GM18499 (cell line): Measurements from ENCODE around the gene SNAP29.
"Not testable (repeated sequence)": the region's sequence is repeated elsewhere in the genome, so short reads cannot be mapped to it uniquely, and the experiment has no call there.

Experiments used
- ATAC-seq: cut with Tn5 transposase; IDR thresholded peaks from one replicate; pipeline ENCODE4 v1.9.1; 2021; ENCODE audit warnings: moderate number of reproducible peaks; ENCODE audit not compliant: insufficient read depth, unreplicated experiment

The SNAP29 gene

DNA sequence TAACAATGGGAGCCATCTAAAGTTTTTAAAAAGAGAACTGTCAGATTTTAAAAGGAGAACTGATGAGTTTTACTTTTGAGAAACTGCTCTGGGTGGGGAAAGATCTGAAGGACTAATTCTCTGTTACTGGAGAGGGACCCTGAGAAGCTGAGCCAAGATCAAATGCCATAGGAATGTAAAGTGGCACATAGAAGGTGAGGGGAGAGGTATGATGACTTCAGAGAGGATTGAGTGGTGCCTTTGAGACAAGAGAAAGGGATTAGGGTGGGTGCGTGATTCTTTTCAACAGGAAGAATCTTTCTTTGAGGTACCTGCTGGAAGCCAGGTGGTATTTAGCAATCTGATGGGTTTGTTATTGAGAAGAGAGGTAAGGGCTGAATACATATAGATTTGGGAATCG is 67.4 kb downstream of the SNAP29 start:
- ATAC-seq = no peak

DNA sequence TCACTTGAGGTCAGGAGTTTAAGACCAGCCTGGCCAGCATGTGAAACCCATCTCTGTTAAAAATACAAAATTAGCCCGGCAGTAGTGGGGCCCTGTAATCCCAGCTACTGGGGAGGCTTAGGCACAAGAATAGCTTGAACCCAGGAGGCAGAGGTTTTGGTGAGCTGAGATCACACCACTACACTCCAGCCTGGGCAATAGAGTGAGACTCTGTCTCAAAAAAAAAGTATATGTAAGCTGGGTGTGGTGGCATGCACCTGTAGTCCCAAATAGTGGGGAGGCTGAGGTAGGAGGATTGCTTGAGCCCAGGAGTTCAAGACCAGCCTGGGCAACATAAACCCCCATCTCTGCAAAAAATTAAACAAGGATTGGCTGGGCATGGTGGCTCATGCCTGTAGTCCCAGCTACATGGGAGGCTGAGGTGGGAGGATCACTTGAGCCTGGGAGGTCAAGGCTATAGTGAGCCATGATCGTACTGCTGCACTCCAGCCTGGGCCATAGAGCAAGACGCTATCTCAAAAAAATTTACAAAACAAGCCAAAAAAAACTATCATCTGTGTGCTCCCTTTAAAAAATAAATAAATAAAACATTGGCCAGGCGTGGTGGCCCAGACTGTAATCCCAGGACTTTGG is 69.2 kb downstream of the SNAP29 start:
- ATAC-seq = no peak

DNA sequence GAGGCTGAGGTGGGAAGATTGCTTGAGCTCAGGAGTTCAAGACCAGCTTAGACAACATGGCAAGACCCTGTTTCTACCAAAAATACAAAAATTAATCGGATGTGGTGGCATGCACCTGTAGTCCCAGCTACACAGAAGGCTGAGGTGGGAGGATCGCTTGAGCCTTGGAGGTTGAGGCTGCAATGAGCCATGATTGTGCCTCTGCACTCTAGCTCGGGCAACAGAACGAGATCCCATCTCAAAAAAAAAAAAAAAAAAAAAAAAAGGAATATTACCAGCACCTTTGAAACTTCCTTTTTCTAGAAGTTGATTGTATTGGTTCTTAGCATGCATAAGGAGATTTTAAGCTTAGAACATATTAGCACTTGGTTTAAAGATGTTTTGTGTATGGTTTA is 69.8 kb downstream of the SNAP29 start:
- ATAC-seq = no peak

DNA sequence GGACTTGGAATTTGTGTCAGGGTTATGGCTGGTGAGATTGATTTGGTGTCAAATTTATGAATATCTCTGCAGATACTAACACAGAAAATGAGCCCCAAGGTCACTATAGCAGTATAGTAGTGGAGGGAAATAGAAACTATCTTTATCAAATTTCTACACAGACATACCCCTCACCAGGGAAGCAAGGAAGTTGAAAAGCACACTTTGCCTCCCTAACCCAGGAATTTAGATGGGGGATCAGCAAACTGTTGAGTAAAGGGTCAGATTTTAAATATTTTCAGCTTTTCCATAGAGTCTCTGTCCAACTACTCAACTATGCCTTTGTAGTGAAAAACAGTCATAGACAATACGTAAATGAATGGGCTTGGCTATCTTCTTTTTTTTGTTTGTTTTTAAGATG is 71.2 kb downstream of the SNAP29 start:
- no peak for ATAC-seq

DNA sequence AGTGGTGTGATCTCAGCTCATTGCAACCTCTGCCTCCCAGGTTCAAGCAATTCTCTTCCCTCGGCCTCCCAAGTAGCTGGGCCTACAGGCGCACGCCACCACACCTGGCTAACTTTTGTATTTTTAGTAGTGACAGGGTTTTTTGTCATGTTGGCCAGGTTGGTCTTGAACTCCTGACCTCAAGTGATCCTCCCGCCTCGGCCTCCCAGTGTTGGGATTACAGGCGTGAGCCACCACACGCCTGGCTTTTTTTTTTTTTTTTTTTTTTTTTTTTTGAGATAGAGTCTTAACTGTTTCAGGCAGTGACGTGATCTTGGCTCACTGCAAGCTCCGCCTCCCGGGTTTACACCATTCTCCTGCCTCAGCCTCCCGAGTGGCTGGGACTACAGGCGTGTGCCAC is 71.6 kb downstream of the SNAP29 start:
- ATAC-seq = not testable (repeated sequence)

DNA sequence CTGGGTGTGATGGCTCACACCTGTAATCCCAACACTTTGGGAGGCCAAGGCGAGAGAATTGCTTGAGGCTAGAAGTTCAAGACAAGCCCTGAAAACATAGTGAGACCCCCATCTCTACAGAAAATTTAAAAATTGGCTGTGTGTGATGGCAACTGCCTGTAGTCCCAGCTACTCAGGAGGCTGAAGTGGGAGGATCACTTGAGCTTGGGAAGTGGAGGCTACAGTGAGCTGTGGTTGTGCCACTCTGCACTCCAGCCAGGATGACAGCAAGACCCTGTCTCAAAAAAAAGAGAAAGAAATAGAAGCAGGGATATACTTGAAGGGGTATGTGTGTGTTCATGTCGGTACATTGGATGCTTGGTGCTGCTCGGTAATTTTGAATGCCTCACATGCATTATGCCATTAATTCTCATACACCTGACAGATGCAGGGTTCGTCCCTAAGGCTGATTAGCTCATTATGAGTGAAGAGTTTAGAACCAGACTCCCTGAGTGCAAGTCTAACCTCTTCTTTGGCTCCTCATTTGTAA is 72.4 kb downstream of the SNAP29 start:
- ATAC-seq = no peak

DNA sequence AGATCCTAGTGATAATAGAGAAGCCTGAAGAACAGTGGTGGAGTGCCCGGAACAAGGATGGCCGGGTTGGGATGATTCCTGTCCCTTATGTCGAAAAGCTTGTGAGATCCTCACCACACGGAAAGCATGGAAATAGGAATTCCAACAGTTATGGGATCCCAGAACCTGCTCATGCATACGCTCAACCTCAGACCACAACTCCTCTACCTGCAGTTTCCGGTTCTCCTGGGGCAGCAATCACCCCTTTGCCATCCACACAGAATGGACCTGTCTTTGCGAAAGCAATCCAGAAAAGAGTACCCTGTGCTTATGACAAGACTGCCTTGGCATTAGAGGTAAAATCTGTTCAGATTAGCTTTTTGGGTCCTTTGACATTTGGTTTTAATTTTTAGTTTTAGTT is 75.1 kb downstream of the SNAP29 start:
- ATAC-seq = no peak

DNA sequence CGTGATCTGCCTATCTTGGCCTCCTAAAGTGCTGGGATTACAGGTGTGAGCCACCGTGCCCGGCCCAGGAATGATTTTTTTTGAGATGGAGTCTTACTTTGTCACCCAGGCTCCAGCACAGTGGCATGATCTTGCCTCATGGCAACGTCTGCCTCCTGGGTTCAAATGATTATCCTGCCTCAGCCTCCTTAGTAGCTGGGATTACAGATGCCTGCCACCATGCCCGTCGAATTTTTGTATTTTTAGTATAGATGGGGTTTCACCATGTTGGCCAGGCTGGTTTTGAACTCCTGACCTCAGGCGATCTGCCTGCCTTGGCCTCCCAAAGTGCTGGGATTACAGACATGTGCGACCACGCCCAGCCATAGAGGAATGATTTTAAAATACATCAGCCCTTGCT is 76.2 kb downstream of the SNAP29 start:
- not testable (repeated sequence) for ATAC-seq

DNA sequence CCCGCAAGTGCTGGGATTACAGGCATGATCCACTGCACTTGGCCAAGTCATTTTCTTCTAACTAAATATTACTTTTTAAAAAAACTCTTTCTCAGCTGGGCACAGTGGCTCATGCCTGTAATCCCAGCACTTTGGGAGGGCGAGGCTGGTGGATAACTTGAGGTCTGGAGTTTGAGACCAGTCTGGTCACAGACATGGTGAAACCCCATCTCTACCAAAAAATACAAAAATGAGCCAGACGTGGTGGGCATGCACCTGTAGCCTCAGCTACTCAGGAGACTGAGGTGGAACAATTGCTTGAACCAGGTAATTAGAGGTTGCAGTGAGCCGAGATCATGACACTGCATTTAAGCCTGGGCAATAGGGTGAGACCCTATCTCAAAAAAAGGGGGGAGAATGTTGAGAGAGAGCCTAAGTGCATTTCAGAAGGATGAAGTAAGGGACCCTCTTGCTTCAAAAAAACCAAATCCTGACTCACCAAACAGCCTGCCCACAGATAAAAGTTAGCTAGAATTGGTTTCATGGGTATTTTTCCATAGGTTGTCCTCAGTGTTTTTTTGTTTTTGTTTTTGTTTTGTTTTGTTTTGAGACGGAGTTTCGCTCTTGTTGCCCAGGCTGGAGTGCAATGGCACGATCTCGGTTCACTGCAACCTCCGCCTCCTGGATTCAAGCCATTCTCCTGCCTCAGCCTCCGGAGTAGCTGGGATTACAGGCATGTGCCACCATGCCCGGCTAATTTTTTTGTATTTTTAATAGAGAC is 77.2 kb downstream of the SNAP29 start:
- not testable (repeated sequence) for ATAC-seq

DNA sequence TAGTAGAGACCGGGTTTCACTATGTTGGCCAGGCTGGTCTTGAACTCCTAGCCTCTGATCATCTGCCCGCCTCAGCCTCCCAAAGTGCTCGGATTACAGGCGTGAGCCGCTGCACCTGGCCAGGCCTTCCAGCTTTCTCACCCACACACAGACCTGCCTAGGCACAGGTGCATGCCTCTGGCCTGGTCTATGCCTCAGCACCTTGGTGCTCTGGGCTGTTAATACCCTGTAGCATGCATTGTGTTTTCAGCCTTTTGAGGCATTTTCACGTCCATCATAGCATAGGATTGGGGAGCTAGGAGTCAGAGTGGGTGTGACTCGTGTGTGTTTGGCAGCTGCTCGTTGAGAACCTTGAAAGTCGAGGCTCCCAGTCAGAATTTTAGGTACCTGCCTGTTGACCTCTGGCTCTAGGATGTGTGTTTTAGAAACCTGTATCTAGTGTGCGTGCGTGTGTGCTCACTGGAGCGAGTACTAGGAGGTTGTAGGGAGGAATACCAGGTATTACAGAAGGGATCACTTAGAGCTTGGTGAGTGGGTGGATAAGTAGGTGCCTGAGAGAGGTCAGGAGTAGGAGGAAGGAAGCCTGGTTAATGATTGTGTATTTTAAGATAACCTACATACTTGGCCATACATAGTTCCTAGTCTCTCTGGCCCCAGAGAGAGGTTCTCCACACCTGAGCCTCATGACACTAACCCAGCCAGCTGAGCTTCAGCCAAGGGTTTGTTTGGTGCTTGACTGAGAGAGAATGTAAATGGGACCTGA is 78.4 kb downstream of the SNAP29 start:
- no peak for ATAC-seq

DNA sequence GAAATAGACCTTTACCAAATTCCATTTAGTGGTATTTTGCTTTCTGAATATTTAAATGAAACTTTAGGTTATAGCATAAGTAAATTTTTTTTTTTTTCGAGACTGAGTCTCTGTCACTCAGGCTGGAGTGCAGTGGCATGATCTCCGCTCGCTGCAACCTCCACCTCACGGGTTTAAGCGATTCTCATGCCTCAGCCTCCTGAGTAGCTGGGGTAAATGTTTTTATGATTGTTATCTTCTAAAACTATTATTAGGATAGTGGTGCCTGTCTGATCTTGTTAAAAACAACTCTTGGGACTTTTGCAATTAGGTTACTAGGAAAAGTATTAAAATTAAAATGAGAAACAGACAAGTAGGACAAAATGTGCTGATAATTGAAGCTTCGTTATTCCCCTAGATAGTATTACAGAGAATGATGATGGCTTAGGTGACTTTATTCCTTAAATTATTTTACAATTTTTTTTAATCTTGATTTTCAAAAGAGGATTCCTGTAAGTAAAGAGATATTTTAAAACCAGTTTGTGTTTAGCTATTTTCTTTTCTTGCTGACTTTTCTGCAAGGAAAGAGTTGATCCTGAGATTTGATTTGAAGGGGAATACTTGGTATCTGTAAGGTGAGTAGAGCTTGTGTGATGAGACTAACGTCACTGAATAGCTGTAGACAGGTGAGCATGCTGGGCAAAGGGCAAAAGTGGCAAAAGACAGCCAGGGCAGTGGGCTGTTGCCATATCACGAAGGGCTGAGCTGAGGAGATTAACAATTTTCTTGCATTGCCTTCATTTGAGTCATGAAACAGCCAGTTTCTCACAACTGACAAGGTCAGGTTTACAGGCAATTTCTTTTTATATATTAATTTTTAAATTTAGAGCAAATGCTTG is 79.2 kb downstream of the SNAP29 start:
- ATAC-seq = no peak

DNA sequence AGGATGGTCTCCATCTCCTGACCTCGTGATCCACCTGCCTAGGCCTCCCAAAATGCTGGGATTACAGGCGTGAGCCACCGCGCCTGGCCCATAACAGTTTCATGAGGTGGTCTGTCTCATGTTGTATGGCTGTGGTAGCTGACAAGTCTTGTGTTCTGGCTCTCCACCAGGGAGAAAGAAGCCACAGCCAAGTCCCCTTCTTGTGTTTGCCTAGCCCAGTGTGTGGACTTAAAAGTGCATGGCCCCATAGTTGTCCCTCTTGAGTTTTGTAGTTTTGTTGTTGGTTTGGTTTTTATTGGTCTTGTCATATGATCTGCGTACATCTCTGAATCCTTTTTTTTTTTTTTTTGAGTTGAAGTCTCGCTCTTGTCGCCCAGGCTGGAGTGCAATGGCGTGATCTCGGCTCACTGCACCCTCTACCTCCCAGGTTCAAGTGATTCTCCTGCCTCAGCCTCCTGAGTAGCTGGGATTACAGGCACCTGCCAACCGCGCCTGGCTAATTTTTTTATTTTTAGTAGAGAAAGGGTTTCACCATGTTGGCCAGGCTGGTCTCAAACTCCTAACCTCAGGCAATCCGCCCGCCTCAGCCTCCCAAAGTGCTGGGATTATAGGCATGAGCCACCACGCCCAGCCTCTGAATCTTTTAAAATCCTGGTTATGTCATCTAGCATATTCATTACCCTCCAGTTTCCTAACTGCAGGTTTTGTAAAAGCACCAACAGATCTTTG is 80.8 kb downstream of the SNAP29 start:
- not testable (repeated sequence) for ATAC-seq

DNA sequence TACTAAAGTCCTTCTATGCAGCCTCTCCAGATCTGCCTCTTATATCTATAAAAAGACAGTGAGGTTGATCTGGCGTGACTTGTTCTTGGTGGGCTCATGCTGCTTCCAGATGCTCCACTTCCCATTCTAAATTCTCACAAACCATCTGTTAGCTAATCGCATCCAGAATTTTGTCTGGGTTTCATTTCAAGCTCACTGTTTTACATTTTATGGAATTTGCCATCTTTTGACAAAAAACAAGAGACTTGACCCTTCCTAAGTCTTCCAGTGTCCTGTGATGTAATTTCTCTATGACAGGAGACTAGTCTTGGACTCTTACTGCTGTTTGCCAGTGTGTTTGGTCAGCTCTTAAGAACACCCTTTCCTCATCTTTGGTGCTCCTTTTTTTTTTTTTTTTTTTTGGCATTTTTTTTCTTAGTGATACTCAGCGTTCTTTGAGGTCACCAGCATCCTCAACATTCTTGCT is 81.4 kb downstream of the SNAP29 start:
- no peak for ATAC-seq
